ENCODE data around the gene BAIAP2.

Gene BAIAP2

DNA sequence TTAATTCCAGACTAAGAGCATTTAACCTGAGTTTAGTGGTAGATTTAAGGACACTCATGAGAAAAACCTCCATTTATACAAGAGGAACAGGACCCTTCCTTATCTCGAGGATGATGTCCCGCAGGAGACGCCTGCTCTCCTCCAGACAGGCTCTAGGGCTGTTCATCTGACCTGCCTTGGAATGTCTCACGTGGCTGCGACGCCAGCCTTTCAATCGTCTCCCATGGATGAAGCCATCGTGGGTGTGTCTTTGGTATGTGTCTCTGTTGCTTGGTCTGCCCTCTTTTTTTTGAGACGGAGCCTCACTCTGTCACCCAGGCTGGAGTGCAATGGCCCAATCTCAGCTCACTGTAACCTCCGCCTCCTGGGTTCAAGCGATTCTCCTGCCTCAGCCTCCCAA is 26.8 kb upstream of the BAIAP2 start:
- Histone ChIP-seq H3K9me2 (replicated peaks; ENCODE audit: insufficient read depth, low read length) (no peaks in the 10 kb centered on the region), H3K79me2 (ENCODE audit: insufficient read depth, low read length) (no peaks in the 10 kb centered on the region), H4K20me1 (ENCODE audit: low read depth, low read length) (no peaks in the 10 kb centered on the region), H3K4me2 (ENCODE audit: low read depth, low read length, poor library complexity, severe bottlenecking) (no peak overlapping the region), H3K4me3 (ENCODE audit: insufficient read depth, low read length, poor library complexity, severe bottlenecking) (no peak overlapping the region), H3K9me3 (ENCODE audit: insufficient read depth, low read length) (no peaks in the 10 kb centered on the region), H3K27ac (ENCODE audit: low read depth, low read length) (no peak overlapping the region), H3K27me3 (ENCODE audit: low read length) (no peaks in the 10 kb centered on the region), H2AFZ (ENCODE audit: low read depth, low read length, severe bottlenecking) (no peak overlapping the region), H3K9ac (ENCODE audit: low read length) (no peak overlapping the region), H3F3A (ENCODE audit: insufficient read depth) (no peaks in the 10 kb centered on the region), H3K36me3 (ENCODE audit: low read length) (no peaks in the 10 kb centered on the region)
- TF ChIP-seq, protein P1, sequence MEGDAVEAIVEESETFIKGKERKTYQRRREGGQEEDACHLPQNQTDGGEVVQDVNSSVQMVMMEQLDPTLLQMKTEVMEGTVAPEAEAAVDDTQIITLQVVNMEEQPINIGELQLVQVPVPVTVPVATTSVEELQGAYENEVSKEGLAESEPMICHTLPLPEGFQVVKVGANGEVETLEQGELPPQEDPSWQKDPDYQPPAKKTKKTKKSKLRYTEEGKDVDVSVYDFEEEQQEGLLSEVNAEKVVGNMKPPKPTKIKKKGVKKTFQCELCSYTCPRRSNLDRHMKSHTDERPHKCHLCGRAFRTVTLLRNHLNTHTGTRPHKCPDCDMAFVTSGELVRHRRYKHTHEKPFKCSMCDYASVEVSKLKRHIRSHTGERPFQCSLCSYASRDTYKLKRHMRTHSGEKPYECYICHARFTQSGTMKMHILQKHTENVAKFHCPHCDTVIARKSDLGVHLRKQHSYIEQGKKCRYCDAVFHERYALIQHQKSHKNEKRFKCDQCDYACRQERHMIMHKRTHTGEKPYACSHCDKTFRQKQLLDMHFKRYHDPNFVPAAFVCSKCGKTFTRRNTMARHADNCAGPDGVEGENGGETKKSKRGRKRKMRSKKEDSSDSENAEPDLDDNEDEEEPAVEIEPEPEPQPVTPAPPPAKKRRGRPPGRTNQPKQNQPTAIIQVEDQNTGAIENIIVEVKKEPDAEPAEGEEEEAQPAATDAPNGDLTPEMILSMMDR (IDR thresholded peaks at IDR 0.05; ENCODE audit: insufficient read depth, low read length, poor library complexity, severe bottlenecking): no peak
- TF ChIP-seq EZH2phosphoT487 (conservative IDR thresholded peaks at IDR 0.05; ENCODE audit: low read length): no peak

GRCh38 chr17:81009136-81009535 is 25.8 kb upstream of the BAIAP2 start:
- Histone ChIP-seq H3K79me2 (ENCODE audit: insufficient read depth, low read length) (no peaks in the 10 kb centered on the region), H3K4me3 (ENCODE audit: insufficient read depth, low read length, poor library complexity, severe bottlenecking) (no peak overlapping the region), H3K9me2 (replicated peaks; ENCODE audit: insufficient read depth, low read length) (no peaks in the 10 kb centered on the region), H3F3A (ENCODE audit: insufficient read depth) (no peaks in the 10 kb centered on the region), H3K36me3 (ENCODE audit: low read length) (no peaks in the 10 kb centered on the region), H3K9me3 (ENCODE audit: insufficient read depth, low read length) (no peaks in the 10 kb centered on the region), H3K27ac (ENCODE audit: low read depth, low read length) (no peak overlapping the region), H3K9ac (ENCODE audit: low read length) (no peak overlapping the region), H4K20me1 (ENCODE audit: low read depth, low read length) (no peaks in the 10 kb centered on the region), H3K27me3 (ENCODE audit: low read length) (no peaks in the 10 kb centered on the region), H3K4me2 (ENCODE audit: low read depth, low read length, poor library complexity, severe bottlenecking) (no peak overlapping the region), H2AFZ (ENCODE audit: low read depth, low read length, severe bottlenecking) (no peak overlapping the region)
- no peak for TF ChIP-seq EZH2phosphoT487 (conservative IDR thresholded peaks at IDR 0.05; ENCODE audit: low read length)
- TF ChIP-seq, protein P1 (IDR thresholded peaks at IDR 0.05; ENCODE audit: insufficient read depth, low read length, poor library complexity, severe bottlenecking): no peak

- Histone ChIP-seq H2AFZ (ENCODE audit: low read depth, low read length, severe bottlenecking) (no peak overlapping the region), H3K79me2 (ENCODE audit: insufficient read depth, low read length) (no peaks in the 10 kb centered on the region), H3K9ac (ENCODE audit: low read length) (no peak overlapping the region), H3K27ac (ENCODE audit: low read depth, low read length) (no peak overlapping the region), H3K4me3 (ENCODE audit: insufficient read depth, low read length, poor library complexity, severe bottlenecking) (no peak overlapping the region), H3K4me2 (ENCODE audit: low read depth, low read length, poor library complexity, severe bottlenecking) (no peak overlapping the region), H3K27me3 (ENCODE audit: low read length) (no peaks in the 10 kb centered on the region), H3F3A (ENCODE audit: insufficient read depth) (no peaks in the 10 kb centered on the region), H4K20me1 (ENCODE audit: low read depth, low read length) (no peaks in the 10 kb centered on the region), H3K9me3 (ENCODE audit: insufficient read depth, low read length) (no peaks in the 10 kb centered on the region), H3K36me3 (ENCODE audit: low read length) (no peaks in the 10 kb centered on the region), H3K9me2 (replicated peaks; ENCODE audit: insufficient read depth, low read length) (no peaks in the 10 kb centered on the region)
- TF ChIP-seq, protein P1 (IDR thresholded peaks at IDR 0.05; ENCODE audit: insufficient read depth, low read length, poor library complexity, severe bottlenecking): no peak
Observed at GRCh38 chr17:81010935-81011334, 24.0 kb upstream of the BAIAP2 start.

DNA sequence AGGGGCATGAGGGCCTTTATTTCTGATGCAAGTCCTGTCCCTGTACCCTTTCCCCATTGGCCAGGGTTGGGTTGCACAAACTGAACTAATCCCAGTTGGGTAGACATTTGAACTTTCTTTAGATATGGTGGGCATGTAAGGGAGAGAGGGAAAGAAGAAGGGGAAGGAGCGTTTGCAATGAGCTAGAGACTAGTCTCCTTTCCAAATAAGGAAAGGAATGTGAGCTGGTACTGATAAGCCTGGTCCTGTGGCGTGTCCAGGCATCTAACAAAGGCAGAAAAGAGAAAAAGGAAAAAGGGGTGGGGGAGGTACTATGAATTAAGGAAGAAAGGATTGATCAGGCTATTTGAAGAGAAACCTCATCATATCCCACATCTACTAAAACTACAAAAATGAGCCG is 23.0 kb upstream of the BAIAP2 start:
- TF ChIP-seq EZH2phosphoT487 (conservative IDR thresholded peaks at IDR 0.05; ENCODE audit: low read length): no peak
- TF ChIP-seq, protein P1 (IDR thresholded peaks at IDR 0.05; ENCODE audit: insufficient read depth, low read length, poor library complexity, severe bottlenecking): no peak
- H3K4me2 ChIP-seq (ENCODE audit: low read depth, low read length, poor library complexity, severe bottlenecking): no peak overlapping the region
- H3K36me3 ChIP-seq (ENCODE audit: low read length): no peaks in the 10 kb centered on the region
- H3K9ac ChIP-seq (ENCODE audit: low read length): no peak overlapping the region
- no peaks in the 10 kb centered on the region for H3F3A ChIP-seq (ENCODE audit: insufficient read depth)
- H3K4me3 ChIP-seq (ENCODE audit: insufficient read depth, low read length, poor library complexity, severe bottlenecking): no peak overlapping the region
- no peaks in the 10 kb centered on the region for H3K9me3 ChIP-seq (ENCODE audit: insufficient read depth, low read length)
- no peaks in the 10 kb centered on the region for H3K27me3 ChIP-seq (ENCODE audit: low read length)
- H4K20me1 ChIP-seq (ENCODE audit: low read depth, low read length): no peaks in the 10 kb centered on the region
- H2AFZ ChIP-seq (ENCODE audit: low read depth, low read length, severe bottlenecking): no peak overlapping the region
- no peaks in the 10 kb centered on the region for H3K79me2 ChIP-seq (ENCODE audit: insufficient read depth, low read length)
- no peaks in the 10 kb centered on the region for H3K9me2 ChIP-seq (replicated peaks; ENCODE audit: insufficient read depth, low read length)
- no peak overlapping the region for H3K27ac ChIP-seq (ENCODE audit: low read depth, low read length)

All from SU-DHL-6 (cell line).